ENCODE measurements around the gene MYL3. TPM values are rescaled to one million over a fixed set of nuclear protein-coding genes. Genes with fewer than 3 reads are reported as not detected.

Gene MYL3
- total RNA-seq, 1 experiment from 2014 or later = not detected

DNA sequence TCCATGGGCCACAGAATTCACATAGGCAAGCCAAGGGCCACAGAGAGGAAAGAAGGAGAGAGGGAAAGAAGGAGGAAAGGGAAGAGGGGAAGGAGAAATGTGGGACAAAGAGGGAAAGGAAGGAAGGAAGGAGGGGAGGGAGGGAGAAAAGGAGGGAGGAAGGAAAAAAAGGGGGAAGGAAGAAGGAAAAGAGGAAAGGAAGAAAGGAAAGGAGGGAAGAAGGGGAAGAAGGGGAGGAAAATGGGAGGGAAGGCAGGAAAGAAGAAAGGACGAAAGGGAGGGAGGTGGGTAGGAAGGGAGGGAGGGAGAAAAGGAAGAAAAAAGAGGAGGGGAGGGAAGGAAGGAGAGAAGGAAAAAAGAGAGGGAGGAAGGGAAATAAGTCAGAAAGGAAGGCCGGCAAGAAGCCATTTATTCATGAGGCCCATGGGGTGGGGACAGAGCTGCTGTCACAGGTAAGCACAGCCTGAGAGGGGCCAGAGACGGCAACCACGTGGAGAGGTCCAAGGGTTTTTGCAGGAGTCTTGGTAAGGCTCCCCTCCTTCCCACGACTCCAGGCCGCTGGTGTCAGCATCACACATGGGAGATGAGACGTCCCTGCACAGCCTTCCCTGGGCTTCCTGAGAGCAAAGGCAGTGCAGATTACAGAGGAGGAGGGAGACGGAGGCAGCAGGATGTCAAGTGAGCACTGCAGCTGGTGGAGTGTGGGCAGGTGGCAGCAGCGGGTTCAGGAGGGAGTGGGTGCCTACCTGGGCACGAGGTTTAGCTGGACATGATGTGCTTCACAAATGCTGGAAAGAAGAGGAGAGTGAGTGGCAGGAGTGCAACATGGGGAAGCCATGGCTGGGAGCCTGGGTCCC is 5.5 kb downstream of the MYL3 start:
- no peak for DNase-seq (ENCODE audit: low read depth)
- in situ Hi-C loops (cut with HindIII; ENCODE audit: low pct_unique_long_range_greater_than_20kb, low sequenced_read_pairs) = no loop called here

DNA sequence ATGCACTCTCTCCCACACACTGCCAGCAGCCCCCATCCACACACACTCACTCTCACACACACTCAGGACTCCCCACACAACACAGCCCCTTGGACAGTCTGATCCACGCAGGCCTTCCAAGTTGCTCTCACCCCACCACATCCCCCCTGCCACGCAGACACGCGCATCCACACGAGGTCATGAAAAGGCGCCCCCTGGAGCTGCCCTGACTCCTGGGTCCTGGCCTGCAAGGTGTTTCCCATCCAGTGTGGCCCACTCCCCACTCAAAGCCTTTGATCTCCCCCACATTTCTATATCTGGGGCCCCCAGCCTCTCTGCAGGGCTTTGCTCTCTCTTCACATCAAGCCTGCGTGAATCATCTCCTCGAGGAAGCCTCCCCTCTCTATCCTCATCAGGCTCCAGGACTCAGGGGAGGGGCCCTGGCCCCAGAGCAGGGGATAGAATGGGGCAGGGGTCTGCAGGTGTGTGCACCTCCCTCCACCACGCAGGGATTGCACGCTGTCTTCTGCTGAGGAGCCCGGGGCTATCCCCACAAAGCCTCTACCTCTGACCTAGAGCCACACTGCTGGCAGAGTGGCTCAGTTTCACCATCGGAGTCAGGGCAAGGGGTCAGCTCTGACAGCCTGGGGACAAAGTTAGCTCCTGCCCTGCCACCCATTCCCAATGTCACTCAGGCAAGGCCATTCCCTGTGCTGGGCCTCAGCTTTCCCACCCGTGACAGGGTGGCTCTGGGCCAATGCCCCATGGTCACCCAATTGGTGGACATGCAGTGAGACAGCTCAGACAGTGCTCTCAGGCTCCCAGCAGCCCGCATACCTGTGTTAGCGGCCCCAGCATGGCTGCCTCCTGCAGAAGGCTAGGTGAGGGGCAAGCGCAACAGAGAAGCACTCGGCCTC is 6.4 kb downstream of the MYL3 start:
- in situ Hi-C loops (cut with HindIII; ENCODE audit: low pct_unique_long_range_greater_than_20kb, low sequenced_read_pairs) = no loop called here

DNA sequence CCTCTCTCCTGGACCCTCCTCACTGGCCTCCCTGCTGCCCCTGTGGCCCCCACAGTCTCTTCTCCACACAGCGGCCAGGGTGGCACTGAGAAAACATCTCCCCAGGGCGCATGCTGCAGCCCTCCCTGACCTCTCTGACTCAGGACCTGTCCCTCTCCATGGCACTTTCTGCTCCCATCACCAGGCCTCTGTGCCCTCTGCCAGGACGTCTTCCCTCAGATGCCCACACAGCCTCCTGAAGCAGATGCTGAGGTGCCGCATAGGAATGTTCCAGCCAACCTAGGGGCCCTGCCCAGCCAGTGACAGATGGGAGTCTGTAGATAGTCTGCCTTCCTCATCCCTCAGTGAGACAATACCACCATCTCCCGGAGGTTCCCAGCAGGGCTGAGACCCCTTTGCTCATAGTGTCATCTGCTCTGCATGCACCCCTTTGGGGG is 8.7 kb downstream of the MYL3 start:
- in situ Hi-C loops (cut with HindIII; ENCODE audit: low pct_unique_long_range_greater_than_20kb, low sequenced_read_pairs) = no loop called here
- no peak for DNase-seq (ENCODE audit: low read depth)

More for the DNA sequence above, 6.4 kb downstream of the MYL3 start:
- no peak for DNase-seq (ENCODE audit: low read depth)

DNA sequence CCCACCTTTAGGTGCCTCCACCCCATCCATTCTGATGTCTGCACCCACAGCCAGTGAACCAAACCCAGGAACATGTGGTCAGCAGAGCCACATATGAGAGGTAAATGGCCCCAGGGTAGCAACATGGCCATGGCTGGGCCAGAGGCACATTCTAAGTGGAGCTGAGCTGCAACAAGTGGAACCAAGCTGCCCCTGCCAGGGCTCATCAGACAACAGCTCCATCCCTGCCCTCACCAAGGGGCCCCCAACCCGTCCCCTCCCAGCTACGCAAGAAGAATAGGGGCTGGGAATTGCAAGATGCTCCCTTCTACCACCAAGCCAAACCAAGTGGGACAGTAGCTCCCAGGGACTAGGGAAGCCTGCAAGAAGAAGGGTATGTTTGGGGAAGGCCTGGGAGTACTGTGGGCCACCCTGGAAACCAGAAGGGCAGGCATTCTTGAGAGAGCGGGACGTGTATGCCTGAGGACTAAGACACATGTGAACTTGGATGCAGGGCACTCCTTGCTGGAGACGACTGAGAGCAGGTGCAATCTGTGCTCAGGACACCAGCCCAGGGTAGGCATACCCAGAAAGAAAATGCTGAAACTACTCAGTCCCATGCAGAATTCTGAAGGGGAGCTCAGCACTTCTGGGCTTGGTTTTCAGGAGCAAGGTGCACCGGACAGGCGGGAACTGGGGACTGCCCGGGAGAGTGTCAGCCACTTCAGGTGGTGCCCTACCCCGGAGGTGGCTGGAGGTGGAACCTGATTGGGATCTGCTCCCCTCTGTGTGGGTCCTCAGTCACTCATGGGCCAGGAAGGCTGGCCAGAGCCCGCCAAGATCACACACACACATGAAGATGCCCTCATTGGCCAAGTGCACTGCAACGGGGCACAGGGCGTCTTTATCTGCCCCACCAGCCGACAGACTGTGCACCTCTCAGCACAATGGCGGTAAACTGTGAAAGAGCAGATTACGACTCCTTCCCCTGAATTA is 9.5 kb downstream of the MYL3 start:
- in situ Hi-C loops (cut with HindIII; ENCODE audit: low pct_unique_long_range_greater_than_20kb, low sequenced_read_pairs) = no loop called here

DNA sequence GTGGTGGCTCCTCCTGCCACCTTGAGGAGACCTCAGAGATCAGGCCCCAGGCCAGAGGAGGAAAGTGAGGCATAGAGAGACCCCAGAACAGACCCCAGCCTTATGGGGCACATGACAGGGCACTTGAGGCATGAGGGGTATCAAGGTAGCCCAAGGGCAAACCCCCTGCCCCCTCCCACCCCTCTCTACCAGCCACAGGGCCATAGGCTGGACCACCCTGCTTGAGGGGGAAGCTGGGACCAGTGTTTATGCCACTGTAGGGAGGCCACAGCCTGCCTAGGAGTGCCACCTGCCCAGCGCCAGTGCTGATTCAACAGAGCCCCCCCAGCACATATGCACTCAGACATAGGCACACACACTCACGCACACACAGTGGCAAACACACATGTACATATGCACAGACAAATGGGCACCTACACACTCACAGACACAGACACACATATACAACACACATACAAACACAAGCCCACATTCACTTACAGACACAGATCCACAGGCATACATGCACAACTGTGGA is 10.3 kb downstream of the MYL3 start:
- in situ Hi-C loops (cut with HindIII; ENCODE audit: low pct_unique_long_range_greater_than_20kb, low sequenced_read_pairs) = no loop called here
- DNase-seq (ENCODE audit: low read depth) = no peak

More for the DNA sequence above, 9.5 kb downstream of the MYL3 start:
- DNase-seq (ENCODE audit: low read depth) = no peak

DNA sequence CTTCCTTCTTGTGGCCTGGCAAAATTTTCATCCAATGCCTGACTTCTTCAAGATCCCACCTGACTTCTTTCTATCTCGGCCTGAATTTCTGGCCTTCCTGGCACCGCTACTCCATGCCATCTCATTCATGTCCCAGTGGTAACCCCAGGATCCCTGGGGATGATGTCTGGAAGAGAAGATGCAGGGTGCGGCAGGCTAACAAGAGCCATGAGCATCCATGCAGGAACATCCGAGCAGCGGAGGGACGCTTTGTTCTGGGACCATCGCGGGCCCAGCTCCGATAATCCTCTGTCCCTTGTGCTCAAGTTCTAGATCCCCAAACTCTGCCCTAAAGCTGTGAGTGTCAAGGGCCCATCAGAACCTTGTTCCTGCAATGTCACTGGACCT is 10.9 kb downstream of the MYL3 start:
- in situ Hi-C loops (cut with HindIII; ENCODE audit: low pct_unique_long_range_greater_than_20kb, low sequenced_read_pairs) = no loop called here
- no peak for DNase-seq (ENCODE audit: low read depth)

DNA sequence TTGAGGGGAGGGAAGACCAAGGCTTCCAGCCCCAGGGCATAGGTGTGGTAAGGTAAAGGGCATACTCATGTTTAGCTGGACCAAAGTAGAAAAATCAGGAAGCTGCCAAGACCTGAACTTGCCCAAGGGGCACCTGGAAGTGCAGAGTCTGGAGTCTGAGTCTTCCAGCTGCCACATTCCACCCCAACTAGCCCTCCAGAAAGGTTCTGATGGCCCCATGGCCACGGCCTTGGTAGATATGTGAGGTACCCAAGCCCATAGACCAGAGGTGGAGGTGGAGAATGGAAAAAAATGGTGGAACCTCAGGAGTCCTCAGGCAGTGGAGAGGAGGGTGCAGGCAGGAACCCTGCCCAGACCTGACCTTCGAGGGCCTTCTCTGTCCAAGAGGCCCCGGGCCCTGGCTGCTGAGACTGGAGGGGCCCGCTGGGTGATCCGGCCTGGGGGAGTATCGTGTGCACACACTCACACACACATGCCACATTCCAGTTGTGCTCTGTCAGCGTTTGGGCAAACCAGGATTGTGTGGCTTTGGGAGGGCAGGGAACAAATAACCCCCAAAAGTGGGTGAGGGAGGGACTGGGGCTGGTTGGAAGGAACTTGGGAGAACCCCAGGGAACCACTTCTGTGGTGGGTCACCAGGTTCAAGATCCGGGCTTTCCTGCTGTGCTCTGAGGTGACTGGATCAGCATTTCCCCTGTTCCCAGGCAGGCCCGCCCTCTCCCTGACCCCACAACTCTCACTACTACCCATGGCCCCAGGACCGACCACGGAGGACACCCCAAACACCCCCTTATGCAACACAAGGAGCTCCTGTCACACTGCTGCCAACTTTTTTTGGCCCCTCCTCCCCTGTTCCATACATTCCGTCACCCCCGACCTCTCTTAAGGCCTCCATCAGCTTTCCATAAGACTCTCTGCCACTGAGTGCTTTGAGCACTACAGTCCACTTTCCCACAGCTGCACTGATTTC is 11.6 kb downstream of the MYL3 start:
- in situ Hi-C loops (cut with HindIII; ENCODE audit: low pct_unique_long_range_greater_than_20kb, low sequenced_read_pairs) = no loop called here
- no peak for DNase-seq (ENCODE audit: low read depth)

DNA sequence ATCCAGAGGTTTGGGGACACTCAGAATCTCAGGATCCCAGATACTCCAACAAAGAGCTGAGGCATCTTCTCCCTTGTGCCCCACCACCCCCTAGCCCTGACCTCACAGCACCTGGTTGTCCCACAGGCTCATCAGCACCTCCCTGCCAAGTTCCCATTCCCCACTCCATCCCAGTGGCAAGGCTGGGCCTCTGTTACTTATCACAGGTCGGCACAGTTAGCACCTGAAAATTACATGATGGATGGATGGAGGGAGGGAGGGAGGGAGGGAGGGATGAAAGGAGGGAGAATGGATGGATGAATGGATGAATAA is 12.8 kb downstream of the MYL3 start:
- in situ Hi-C loops (cut with HindIII; ENCODE audit: low pct_unique_long_range_greater_than_20kb, low sequenced_read_pairs) = no loop called here
- no peak for DNase-seq (ENCODE audit: low read depth)

DNA sequence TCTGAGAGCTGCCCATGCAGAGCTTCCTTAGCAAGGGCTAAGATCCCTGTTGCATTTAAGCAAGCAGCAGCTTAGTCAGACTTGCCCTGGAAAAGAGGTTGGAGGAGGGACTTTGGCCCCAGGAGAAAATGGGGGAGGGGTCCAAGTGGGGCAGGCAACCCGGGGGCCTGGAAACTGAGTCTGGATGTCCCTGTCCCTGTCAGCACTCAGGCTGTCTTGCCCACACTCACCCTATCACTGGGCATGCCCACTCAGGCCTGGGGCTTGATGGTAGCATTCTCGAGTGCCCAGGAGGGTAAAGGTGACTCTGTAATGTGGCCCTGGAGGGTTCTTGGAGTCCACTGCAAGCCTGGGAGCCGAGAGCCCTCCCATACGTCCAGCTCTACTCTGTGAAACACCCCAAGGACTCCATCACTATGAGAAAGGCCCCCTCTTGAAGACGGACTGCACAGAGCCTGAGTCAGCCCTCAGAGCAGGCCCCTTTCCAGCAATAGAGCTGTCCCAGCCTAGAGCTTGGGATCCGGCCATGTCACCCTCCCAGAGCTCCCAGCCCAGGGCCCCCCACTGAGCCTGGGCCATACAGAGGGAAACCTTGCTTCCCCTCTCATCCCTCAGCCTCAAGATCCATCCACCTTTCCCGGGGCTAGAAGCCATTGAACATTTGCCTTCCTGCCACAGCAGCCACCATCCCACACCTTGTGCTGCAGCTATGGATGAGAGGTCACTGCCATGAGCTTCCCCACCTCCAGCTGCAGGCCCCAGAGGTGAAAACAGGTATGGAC is 13.4 kb downstream of the MYL3 start:
- no peak for DNase-seq (ENCODE audit: low read depth)
- in situ Hi-C loops (cut with HindIII; ENCODE audit: low pct_unique_long_range_greater_than_20kb, low sequenced_read_pairs) = no loop called here

DNA sequence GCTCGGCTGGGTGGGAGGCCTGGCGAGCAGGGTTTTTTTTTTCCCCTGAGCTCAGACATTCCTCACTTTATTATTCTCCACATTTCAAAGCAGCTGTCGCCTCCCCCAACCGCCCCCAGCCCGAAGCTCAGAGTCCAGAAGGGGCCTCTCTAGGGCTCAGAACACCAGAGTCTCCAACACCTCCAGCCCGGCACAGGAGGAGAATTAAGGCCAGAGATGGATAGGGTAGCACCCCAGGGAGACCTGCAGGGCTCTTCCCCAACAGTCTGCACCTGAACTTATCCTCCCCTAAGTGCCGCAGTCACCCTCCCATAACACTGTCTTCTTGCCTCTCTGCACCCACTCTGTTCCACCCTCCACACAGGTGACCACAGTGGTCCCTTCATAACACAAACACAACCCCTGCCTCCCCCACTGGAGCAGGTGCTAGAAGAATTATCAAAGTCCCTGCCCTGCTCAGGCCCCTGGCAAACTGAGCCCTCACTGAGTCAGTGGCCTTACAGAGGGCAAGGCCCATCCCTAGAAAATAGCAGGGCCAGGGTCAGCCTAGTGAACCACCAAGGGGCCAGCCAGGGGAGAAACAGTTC is 14.1 kb downstream of the MYL3 start:
- in situ Hi-C loops (cut with HindIII; ENCODE audit: low pct_unique_long_range_greater_than_20kb, low sequenced_read_pairs) = no loop called here
- DNase-seq (ENCODE audit: low read depth) = no peak

DNA sequence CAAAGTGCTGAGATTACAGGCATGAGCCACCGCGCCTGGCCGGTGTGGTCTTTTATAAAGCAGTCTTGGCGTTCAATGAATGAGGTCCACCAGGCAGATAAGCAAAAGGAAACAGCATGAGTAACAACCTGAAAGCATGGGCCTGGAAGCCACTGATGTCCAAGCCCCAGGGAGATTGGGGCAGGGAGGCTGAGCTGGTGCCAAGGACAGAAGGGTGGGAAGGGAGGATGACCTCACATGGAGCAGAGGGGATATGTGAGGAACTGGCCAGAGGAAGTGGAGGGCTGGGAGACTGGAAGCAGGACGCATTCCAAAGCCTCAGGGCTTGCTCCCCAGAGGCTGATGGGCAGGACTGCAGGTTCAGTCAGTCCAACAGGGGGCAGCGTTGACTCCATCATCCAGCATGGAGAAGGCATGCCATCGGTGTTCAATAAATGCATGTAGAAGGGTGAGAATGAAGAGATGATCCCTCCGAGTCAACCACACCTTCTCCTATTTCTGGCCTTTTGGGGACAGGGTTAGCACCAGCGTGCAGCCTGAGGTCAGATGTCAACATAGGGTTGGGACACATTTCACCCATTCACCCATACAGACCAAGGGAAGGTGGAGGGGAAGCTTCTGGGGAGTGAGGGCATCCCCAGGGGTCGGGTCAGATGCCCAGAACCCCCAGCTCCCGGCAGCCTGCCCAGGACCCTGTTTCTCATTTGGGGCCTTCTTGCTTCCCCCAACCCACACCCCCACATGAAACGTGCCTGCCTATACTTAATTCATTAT is 14.8 kb downstream of the MYL3 start:
- in situ Hi-C loops (cut with HindIII; ENCODE audit: low pct_unique_long_range_greater_than_20kb, low sequenced_read_pairs) = no loop called here
- no peak for DNase-seq (ENCODE audit: low read depth)

DNA sequence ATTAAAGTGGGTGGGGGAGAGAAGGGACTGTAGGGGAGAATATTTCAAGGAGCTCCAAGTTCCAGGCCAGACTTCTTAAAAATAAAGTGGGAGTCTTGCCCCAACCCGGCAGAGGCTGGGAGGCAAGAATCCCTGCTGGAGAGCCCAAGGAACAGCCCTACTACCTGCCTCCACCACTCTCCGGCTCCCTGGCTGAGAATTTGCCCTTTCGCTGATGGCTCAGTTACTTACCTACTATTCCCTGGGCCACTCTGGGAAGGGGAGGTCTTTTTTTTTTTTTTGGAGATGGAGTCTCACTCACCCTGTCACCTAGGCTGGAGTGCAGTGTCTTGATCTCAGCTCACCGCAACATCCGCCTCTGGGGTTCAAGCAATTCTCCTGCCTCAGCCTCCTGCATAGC is 15.5 kb downstream of the MYL3 start:
- in situ Hi-C loops (cut with HindIII; ENCODE audit: low pct_unique_long_range_greater_than_20kb, low sequenced_read_pairs) = no loop called here
- no peak for DNase-seq (ENCODE audit: low read depth)

DNA sequence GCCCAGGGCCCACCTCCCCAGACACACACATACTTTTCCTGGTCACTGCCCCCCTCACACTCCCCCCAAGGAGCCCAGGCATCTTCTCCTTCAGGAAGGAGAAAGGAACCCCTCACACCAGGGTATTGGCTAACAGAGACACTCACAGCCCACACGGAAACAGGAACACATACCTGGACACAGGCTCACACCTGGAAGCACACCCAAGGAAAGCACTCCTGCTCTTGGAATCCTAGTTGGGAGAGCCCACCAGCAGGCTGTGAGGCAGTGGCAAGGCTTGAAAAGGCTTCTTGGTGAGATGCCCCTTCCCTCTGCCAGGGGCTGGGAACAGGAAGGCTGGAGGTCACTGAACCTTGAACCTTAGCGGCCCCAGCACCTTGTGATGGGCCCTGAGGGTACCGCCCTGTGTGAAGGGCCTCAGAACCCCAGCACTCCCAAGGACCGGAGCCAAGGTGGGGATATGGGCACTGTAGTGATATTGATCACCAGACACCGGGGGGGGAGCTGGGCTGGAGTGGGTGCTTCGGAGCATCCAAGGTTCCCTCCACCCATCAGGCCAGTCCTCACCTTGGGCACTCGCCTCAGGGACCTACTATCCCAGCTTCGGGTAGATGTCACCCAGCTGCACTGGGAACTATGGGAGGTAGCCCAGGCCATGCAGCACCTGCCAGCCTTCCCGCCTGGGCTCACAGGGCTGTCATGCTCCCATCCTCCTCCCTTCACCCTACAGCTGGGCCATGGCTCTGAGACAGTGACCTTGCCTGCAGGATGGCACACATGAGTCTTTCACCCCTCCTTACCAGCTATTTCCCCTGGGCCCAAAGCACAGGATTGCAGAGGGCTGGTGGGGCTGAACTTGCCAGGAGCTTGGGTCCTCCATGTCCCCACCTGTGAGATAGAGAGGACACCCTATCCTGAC is 16.4 kb downstream of the MYL3 start:
- in situ Hi-C loops (cut with HindIII; ENCODE audit: low pct_unique_long_range_greater_than_20kb, low sequenced_read_pairs) = no loop called here
- DNase-seq (ENCODE audit: low read depth) = no peak

DNA sequence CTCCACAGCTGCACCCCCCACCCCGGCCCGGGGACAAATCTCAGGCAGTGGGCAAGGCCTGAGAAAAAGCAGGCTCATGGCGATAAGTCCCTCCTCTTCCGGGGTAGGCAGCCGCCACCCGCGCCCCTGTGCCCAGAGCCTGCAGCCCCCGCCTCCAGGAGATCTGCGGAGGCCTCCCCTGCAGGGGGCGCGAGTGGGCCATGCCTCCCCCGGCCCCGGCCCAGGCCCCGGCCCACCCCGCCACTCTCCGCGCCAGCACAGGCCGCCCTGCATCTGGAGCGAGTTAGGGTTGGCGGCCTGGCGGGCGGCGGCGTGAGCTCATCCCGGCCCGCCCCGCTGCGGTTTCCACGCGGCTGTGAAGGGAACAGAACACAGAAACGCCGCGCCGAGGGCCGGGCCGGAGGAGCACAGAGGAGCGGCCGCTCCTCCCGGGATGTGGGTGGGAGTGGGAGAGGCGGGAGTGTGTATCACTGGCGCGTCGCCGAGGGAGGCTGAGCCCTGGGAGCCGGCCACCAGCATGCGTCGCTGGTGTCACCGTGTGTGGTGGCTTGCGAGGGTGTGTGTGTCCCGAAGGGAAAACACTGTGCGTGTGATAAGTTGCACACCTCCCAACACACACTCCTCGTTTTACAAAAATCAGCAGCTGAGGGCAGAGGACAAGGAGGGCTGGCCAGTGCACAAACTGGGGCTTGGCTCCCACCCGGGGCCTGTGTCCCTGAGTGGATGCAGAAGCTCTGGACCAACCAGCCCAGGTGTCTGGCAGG is 17.2 kb downstream of the MYL3 start:
- DNase-seq (ENCODE audit: low read depth) = peak; percentile 62
- in situ Hi-C loops (cut with HindIII; ENCODE audit: low pct_unique_long_range_greater_than_20kb, low sequenced_read_pairs) = no loop called here
